GM23338 (cell line): ENCODE data around the gene RIN3. TPM values are rescaled to one million over a fixed set of nuclear protein-coding genes. Genes with fewer than 3 reads are reported as not detected.

Experiments
- ATAC-seq: fragments of 200-7000 bp; cut with Tn5 transposase; 3 replicates; pipeline ENCODE4 v1.9.1; 2020
- DNase-seq: peaks from one replicate; pipeline ENCODE4 v3.0.0-alpha.2; 2015; ENCODE audit warnings: low spot score
- H2AFZ ChIP-seq: fragments of 200-600 bp; sonication (generic); 2 replicates; pipeline ENCODE4 v1.8.0; 2016; ENCODE audit warnings: antibody characterized with exemption, mild to moderate bottlenecking, moderate library complexity
- H3F3A ChIP-seq: fragments of 200-600 bp; sonication (generic); replicated peaks from 2 replicates; pipeline ENCODE4 v1.8.0; 2017; ENCODE audit warnings: antibody characterized with exemption, mixed run types, low read depth
- H3K27ac ChIP-seq: fragments of 200-600 bp; sonication (generic); 2 replicates; pipeline ENCODE4 v1.6.1; 2016; ENCODE audit warnings: low read depth
- H3K27me3 ChIP-seq: fragments of 200-600 bp; sonication (generic); 2 replicates; pipeline ENCODE4 v1.8.0; 2016; ENCODE audit warnings: mild to moderate bottlenecking, mixed run types, moderate library complexity; ENCODE audit not compliant: insufficient read depth
- H3K36me3 ChIP-seq: fragments of 200-600 bp; sonication (generic); 2 replicates; pipeline ENCODE4 v1.8.0; 2016; ENCODE audit warnings: mild to moderate bottlenecking; ENCODE audit not compliant: insufficient read depth
- H3K4me1 ChIP-seq: fragments of 200-600 bp; sonication (generic); 2 replicates; pipeline ENCODE4 v1.8.0; 2016; ENCODE audit warnings: mild to moderate bottlenecking, moderate library complexity; ENCODE audit not compliant: insufficient read depth
- H3K4me2 ChIP-seq: fragments of 200-600 bp; sonication (generic); 2 replicates; pipeline ENCODE4 v1.7.1; 2017; ENCODE audit warnings: mixed run types
- H3K4me3 ChIP-seq: fragments of 200-600 bp; sonication (generic); 2 replicates; pipeline ENCODE4 v1.6.1; 2016; ENCODE audit warnings: mixed run types
- H3K79me2 ChIP-seq: fragments of 200-600 bp; sonication (generic); replicated peaks from 2 replicates; pipeline ENCODE4 v1.8.0; 2017; ENCODE audit warnings: mild to moderate bottlenecking; ENCODE audit not compliant: insufficient read depth
- H3K9me2 ChIP-seq: fragments of 200-600 bp; sonication (generic); 2 replicates; pipeline ENCODE4 v1.8.0; 2017; ENCODE audit not compliant: insufficient read depth
- H4K20me1 ChIP-seq: fragments of 200-600 bp; sonication (generic); replicated peaks from 2 replicates; pipeline ENCODE4 v1.8.0; 2017; ENCODE audit warnings: mild to moderate bottlenecking; ENCODE audit not compliant: insufficient read depth
- H3K27ac Mint-ChIP-seq: 2 replicates; pipeline ENCODE4 v1.8.0; 2020; ENCODE audit warnings: inconsistent platforms, mild to moderate bottlenecking, moderate library complexity, mixed read lengths
- H3K27me3 Mint-ChIP-seq: 3 replicates; pipeline ENCODE4 v1.8.0; 2022; ENCODE audit warnings: low read depth, mild to moderate bottlenecking, moderate library complexity, mixed read lengths, inconsistent platforms; ENCODE audit not compliant: insufficient read depth, poor library complexity
- H3K36me3 Mint-ChIP-seq: 3 replicates; pipeline ENCODE4 v1.8.0; 2021; ENCODE audit warnings: low read depth, mild to moderate bottlenecking, inconsistent platforms, moderate library complexity, mixed read lengths
- H3K4me1 Mint-ChIP-seq: 3 replicates; pipeline ENCODE4 v1.8.0; 2020; ENCODE audit warnings: mild to moderate bottlenecking, inconsistent platforms, mixed read lengths
- H3K4me3 Mint-ChIP-seq: 3 replicates; pipeline ENCODE4 v1.8.0; 2021; ENCODE audit warnings: moderate library complexity, mild to moderate bottlenecking, inconsistent platforms, mixed read lengths
- H3K9me3 Mint-ChIP-seq: 3 replicates; pipeline ENCODE4 v1.8.0; 2020; ENCODE audit warnings: moderate library complexity, mild to moderate bottlenecking, inconsistent platforms, mixed read lengths
- CREB1 ChIP-seq: fragments of 250-450 bp; sonication (Bioruptor Pico); IDR thresholded peaks from 2 replicates; pipeline ENCODE4 v1.5.0; 2020; ENCODE audit warnings: low read depth, mild to moderate bottlenecking, moderate library complexity
- CTCF ChIP-seq, 2 experiments: fragments of 200-600 bp in 1 of 2; sonication (generic) in 1 of 2; conservative IDR thresholded peaks; 2 replicates each; pipeline versions ENCODE4 v1.5.1 to v1.6.1; 2016 to 2017; ENCODE audit warnings: antibody characterized with exemption in 2 of 2, low read depth in 2 of 2, mild to moderate bottlenecking in 2 of 2, moderate library complexity in 1 of 2
- ETS1 ChIP-seq: IDR thresholded peaks from 2 replicates; pipeline ENCODE4 v1.6.1; 2016; ENCODE audit warnings: antibody characterized with exemption
- EZH2 ChIP-seq: fragments of 200-600 bp; sonication (generic); IDR thresholded peaks from one replicate; pipeline ENCODE4 v1.8.0; 2017; ENCODE audit warnings: antibody characterized with exemption, mild to moderate bottlenecking, low read depth; ENCODE audit not compliant: unreplicated experiment
- EZH2phosphoT487 ChIP-seq: fragments of 200-600 bp; sonication (generic); IDR thresholded peaks from one replicate; pipeline ENCODE4 v1.8.1; 2018; ENCODE audit warnings: antibody characterized with exemption; ENCODE audit not compliant: unreplicated experiment
- JUNB ChIP-seq: IDR thresholded peaks from one replicate; pipeline ENCODE4 v1.6.1; 2016; ENCODE audit warnings: antibody characterized with exemption; ENCODE audit not compliant: unreplicated experiment
- NANOG ChIP-seq: IDR thresholded peaks from 2 replicates; pipeline ENCODE4 v1.6.1; 2016; ENCODE audit warnings: antibody characterized with exemption, borderline replicate concordance
- POLR2AphosphoS5 ChIP-seq: IDR thresholded peaks from 2 replicates; pipeline ENCODE4 v1.6.1; 2016; ENCODE audit warnings: antibody characterized with exemption, low read depth
- REST ChIP-seq: IDR thresholded peaks from one replicate; pipeline ENCODE4 v1.6.1; 2018; ENCODE audit warnings: antibody characterized with exemption; ENCODE audit not compliant: unreplicated experiment
- STAT1 ChIP-seq: IDR thresholded peaks from one replicate; pipeline ENCODE4 v1.6.1; 2016; ENCODE audit warnings: antibody characterized with exemption; ENCODE audit not compliant: unreplicated experiment
- ZNF114 ChIP-seq: fragments of 250-450 bp; sonication (Bioruptor Pico); IDR thresholded peaks from 2 replicates; pipeline ENCODE4 v1.5.0; 2020; ENCODE audit warnings: mild to moderate bottlenecking, moderate library complexity
- ZNF331 ChIP-seq: fragments of 250-450 bp; sonication (Bioruptor Pico); IDR thresholded peaks from 2 replicates; pipeline ENCODE4 v1.5.0; 2020; ENCODE audit warnings: low read depth, mild to moderate bottlenecking, moderate library complexity
- ZNF462 ChIP-seq: fragments of 250-450 bp; sonication (Bioruptor Pico); IDR thresholded peaks from 2 replicates; pipeline ENCODE4 v1.5.0; 2020; ENCODE audit warnings: mild to moderate bottlenecking, moderate library complexity
- polyA plus RNA-seq: library from polyadenylated mRNA; unstranded; fragments of >200 nt; fragmentation: Nextera tagmentation; extraction: Ambion mirVana; gene quantifications from 2 replicates; pipeline ENCODE4 v1.2.1, GENCODE V29; 2016
- total RNA-seq: library from RNA; depleted of rRNA; stranded (reverse); fragments of >200 nt; shearing (Covaris generic); gene quantifications from 2 replicates; pipeline ENCODE4 v1.2.3, GENCODE V29; 2014

RIN3 gene
- total and polyA plus RNA-seq, 2 experiments from 2014 or later, result 0.97 to 1.5 TPM

GRCh38 chr14:92675421-92675820 lies 161.8 kb downstream of the RIN3 start (continued):
- TF ChIP-seq EZH2phosphoT487 (no peak), POLR2AphosphoS5 (no peak), CREB1 (CRISPR knock-in tag) (no peak), EZH2 (no peak), ZNF331 (no peak)

- TF ChIP-seq POLR2AphosphoS5, result no peak
- no peak for TF ChIP-seq CREB1 (CRISPR knock-in tag)
- no peak for TF ChIP-seq NANOG
- TF ChIP-seq ZNF462 (CRISPR knock-in tag), result no peak
- TF ChIP-seq ZNF114, result no peak
- no peak for TF ChIP-seq EZH2
- TF ChIP-seq REST, result no peak
- TF ChIP-seq EZH2phosphoT487, result no peak
- TF ChIP-seq CTCF (conservative IDR thresholded peaks at IDR 0.05; ENCODE audit: low read depth in 2 of 2), result no peak
- TF ChIP-seq JUNB, result no peak
- TF ChIP-seq ZNF331, result no peak
- no peak for TF ChIP-seq STAT1
- TF ChIP-seq ETS1, result no peak
These were observed 162.4 kb downstream of the RIN3 start for GRCh38 chr14:92675976-92676375.

More at GRCh38 chr14:92675976-92676375, 162.4 kb downstream of the RIN3 start:
- H3K36me3 ChIP-seq, result no peaks in the 10 kb centered on the region
- DNase-seq (no peak), ATAC-seq (no peak)
- H3K79me2 ChIP-seq, result no peaks in the 10 kb centered on the region
- H3K4me3 ChIP-seq, result no peak overlapping the region
- no peak overlapping the region for H3K27ac Mint-ChIP-seq
- H3K4me1 Mint-ChIP-seq, result no peaks in the 10 kb centered on the region
- H3K9me3 Mint-ChIP-seq, result no peaks in the 10 kb centered on the region; the same call in 2 of the 3 replicates
- no peaks in the 10 kb centered on the region for H3K9me2 ChIP-seq
- no peaks in the 10 kb centered on the region for H4K20me1 ChIP-seq
- no peak overlapping the region for H3K27ac ChIP-seq
- no peak overlapping the region for H3K4me2 ChIP-seq
- no peaks in the 10 kb centered on the region for H3K4me1 ChIP-seq
- H2AFZ ChIP-seq, result no peak overlapping the region
- no peaks in the 10 kb centered on the region for H3K27me3 ChIP-seq
- H3K36me3 Mint-ChIP-seq, result no peaks in the 10 kb centered on the region
- no peaks in the 10 kb centered on the region for H3K27me3 Mint-ChIP-seq
- no peak overlapping the region for H3K4me3 Mint-ChIP-seq
- no peaks in the 10 kb centered on the region for H3F3A ChIP-seq
